KMS-11 (cell line): ENCODE results near the gene DNAH11.
"Not testable (repeated sequence)": the region's sequence is repeated elsewhere in the genome, so short reads cannot be mapped to it uniquely, and the experiment has no call there.

Experiments
- H2AFZ ChIP-seq: fragments of 200-600 bp; sonication (generic); 2 replicates; pipeline ENCODE4 v1.6.1; 2016; ENCODE audit warnings: antibody characterized with exemption, mixed run types, low read depth
- H3K27ac ChIP-seq: fragments of 200-600 bp; sonication (generic); 2 replicates; pipeline ENCODE4 v1.6.1; 2016; ENCODE audit warnings: mild to moderate bottlenecking, mixed run types
- H3K27me3 ChIP-seq: fragments of 200-600 bp; sonication (generic); 2 replicates; pipeline ENCODE4 v1.6.1; 2017; ENCODE audit warnings: mild to moderate bottlenecking, low read depth, mixed run types, moderate library complexity; ENCODE audit not compliant: insufficient read depth
- H3K36me3 ChIP-seq: fragments of 200-600 bp; sonication (generic); 2 replicates; pipeline ENCODE4 v1.6.1; 2017; ENCODE audit warnings: mild to moderate bottlenecking, mixed run types; ENCODE audit not compliant: insufficient read depth
- H3K4me1 ChIP-seq: fragments of 200-600 bp; sonication (generic); 2 replicates; pipeline ENCODE4 v1.6.1; 2016; ENCODE audit warnings: mild to moderate bottlenecking, low read depth, mixed run types; ENCODE audit not compliant: poor library complexity, severe bottlenecking
- H3K4me2 ChIP-seq: fragments of 200-600 bp; sonication (generic); 2 replicates; pipeline ENCODE4 v1.7.0; 2016; ENCODE audit warnings: mild to moderate bottlenecking, mixed run types
- H3K4me3 ChIP-seq: fragments of 200-600 bp; sonication (generic); IDR thresholded peaks from 2 replicates; pipeline ENCODE4 v1.6.1; 2017; ENCODE audit warnings: low read depth, low read length, mixed read lengths; ENCODE audit not compliant: insufficient read depth
- H3K79me2 ChIP-seq: fragments of 200-600 bp; sonication (generic); 2 replicates; pipeline ENCODE4 v1.6.1; 2016; ENCODE audit warnings: low read depth, mixed run types; ENCODE audit not compliant: insufficient read depth
- H3K9ac ChIP-seq: fragments of 200-600 bp; sonication (generic); 2 replicates; pipeline ENCODE4 v1.6.1; 2016; ENCODE audit warnings: mild to moderate bottlenecking, mixed run types
- H4K20me1 ChIP-seq: fragments of 200-600 bp; sonication (generic); 2 replicates; pipeline ENCODE4 v1.6.1; 2016; ENCODE audit warnings: mild to moderate bottlenecking, mixed run types; ENCODE audit not compliant: insufficient read depth
- TF ChIP-seq, protein P1 (sequence below): fragments of 200-600 bp; sonication (generic); conservative IDR thresholded peaks from 2 replicates; pipeline ENCODE4 v1.6.1; 2017; ENCODE audit warnings: low read depth, mild to moderate bottlenecking, antibody characterized with exemption, low read length, moderate library complexity, mixed read lengths

Gene DNAH11

DNA sequence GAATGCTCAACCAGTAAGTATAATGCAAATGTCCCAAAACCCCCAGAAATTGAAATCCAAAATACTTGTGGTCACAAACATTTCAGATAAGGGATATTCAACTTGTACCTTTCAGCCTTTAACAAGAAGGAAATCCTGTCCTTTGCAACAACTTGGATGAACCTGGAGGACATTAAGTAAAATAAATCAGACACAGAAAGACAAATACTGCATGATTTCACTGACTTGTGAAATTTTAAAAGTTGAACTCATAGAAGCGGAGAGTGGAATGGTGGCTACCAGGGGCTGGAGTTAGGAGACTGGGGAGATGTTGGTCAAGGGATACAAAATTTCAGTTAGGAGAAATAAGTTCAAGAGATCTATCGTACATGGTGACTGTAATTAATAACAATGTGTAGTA, 187.6 kb downstream of the DNAH11 start:
- Histone ChIP-seq H3K4me3 (no peak overlapping the region), H4K20me1 (no peaks in the 10 kb centered on the region), H3K4me2 (no peak overlapping the region), H3K79me2 (no peaks in the 10 kb centered on the region), H3K27ac (no peak overlapping the region), H3K4me1 (peaks cover 13% of the 10 kb centered on the region), H2AFZ (no peak overlapping the region), H3K27me3 (no peaks in the 10 kb centered on the region), H3K36me3 (no peaks in the 10 kb centered on the region), H3K9ac (no peak overlapping the region)
- TF ChIP-seq, protein P1, sequence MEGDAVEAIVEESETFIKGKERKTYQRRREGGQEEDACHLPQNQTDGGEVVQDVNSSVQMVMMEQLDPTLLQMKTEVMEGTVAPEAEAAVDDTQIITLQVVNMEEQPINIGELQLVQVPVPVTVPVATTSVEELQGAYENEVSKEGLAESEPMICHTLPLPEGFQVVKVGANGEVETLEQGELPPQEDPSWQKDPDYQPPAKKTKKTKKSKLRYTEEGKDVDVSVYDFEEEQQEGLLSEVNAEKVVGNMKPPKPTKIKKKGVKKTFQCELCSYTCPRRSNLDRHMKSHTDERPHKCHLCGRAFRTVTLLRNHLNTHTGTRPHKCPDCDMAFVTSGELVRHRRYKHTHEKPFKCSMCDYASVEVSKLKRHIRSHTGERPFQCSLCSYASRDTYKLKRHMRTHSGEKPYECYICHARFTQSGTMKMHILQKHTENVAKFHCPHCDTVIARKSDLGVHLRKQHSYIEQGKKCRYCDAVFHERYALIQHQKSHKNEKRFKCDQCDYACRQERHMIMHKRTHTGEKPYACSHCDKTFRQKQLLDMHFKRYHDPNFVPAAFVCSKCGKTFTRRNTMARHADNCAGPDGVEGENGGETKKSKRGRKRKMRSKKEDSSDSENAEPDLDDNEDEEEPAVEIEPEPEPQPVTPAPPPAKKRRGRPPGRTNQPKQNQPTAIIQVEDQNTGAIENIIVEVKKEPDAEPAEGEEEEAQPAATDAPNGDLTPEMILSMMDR, result no peak

DNA sequence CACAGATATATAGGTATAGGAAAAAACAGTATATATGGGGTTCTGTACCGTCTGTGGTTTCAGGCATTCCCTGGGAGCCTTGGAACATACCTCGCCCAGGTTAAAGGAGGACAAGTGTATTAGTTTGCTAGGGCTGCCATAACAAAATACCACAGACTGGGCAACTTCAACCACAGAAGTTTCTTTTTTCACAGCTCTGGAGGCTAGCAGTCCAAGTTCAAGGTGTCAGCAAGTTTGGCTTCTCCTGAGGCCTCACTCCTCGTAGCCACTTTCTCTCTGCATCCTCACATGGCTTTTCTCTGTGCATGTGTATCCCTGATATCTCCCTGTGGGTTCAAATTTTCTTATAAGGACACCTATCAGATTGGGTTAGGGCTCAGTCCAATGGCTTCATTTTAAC, 189.1 kb downstream of the DNAH11 start:
- no peak overlapping the region for H2AFZ ChIP-seq
- H3K27me3 ChIP-seq, result no peaks in the 10 kb centered on the region
- peaks cover 13% of the 10 kb centered on the region for H3K4me1 ChIP-seq
- H3K4me3 ChIP-seq, result no peak overlapping the region
- no peak overlapping the region for H3K27ac ChIP-seq
- H3K4me2 ChIP-seq, result no peak overlapping the region
- no peaks in the 10 kb centered on the region for H4K20me1 ChIP-seq
- no peak overlapping the region for H3K9ac ChIP-seq
- TF ChIP-seq, protein P1, result no peak
- no peaks in the 10 kb centered on the region for H3K79me2 ChIP-seq
- H3K36me3 ChIP-seq, result no peaks in the 10 kb centered on the region

DNA sequence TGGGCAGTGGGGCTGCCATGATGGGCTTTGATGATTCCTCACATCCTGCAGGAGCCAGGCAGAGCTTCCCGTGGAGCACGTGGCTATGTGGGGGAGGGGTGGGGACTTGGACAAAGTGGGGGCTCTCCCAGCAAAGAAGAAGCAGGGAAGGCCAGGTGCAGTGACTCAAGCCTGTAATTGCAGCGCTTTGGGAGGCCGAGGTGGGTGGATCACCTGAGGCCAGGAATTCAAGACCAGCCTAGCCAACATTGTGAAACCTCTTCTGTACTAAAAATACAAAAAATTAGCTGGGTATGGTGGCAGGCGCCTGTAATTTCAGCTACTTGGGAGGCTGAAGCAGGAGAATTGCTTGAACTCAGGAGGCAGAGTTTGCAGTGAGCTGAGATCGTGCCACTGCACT, 190.1 kb downstream of the DNAH11 start:
- not testable (repeated sequence) for H3K36me3 ChIP-seq, H2AFZ ChIP-seq, H3K27ac ChIP-seq, H3K79me2 ChIP-seq, H3K27me3 ChIP-seq, H4K20me1 ChIP-seq, H3K4me3 ChIP-seq, H3K4me2 ChIP-seq, H3K9ac ChIP-seq
- peaks cover 13% of the 10 kb centered on the region for H3K4me1 ChIP-seq

DNA sequence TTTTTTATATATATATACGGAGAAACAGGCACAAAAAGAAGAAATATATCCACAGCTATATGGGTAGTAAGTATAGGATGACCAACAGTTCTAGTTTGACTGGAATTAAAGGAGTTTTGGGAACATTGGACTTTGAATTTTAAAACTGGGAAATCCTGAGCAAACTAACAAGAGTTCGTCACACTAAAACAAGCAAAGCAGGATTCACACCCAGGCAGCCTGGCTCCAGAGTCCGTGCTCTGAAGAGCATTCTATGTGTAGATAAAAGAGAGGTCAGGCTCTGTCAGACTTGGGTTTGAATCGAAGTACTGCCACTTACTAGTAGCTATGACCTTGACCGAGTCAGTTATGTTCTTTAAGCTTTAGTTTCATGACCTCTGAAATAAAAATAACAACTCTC, 191.0 kb downstream of the DNAH11 start:
- Histone ChIP-seq H3K27me3 (no peaks in the 10 kb centered on the region), H3K4me3 (no peak overlapping the region)

DNA sequence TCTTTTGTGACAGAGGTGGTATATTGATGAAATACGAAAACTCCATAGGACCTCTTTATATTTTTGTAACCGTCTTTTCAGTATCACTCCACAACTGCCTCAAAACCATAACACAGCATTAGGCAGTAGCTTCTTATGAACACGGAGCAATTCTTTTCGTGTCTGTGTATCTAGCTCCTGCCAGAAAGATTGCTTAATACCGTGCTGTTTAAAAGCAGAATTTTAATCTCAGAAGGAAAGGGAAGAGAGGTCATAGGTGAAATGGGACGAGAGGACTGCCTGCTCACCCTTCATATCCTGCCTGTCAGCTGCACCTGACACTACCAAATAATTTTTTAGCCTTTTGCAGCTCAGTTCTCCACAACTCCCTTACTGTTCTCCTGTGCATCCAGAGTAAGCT, 200.7 kb downstream of the DNAH11 start:
- TF ChIP-seq, protein P1, result no peak
- Histone ChIP-seq H4K20me1 (no peaks in the 10 kb centered on the region), H3K27me3 (no peaks in the 10 kb centered on the region)

More for the DNA sequence above, 191.0 kb downstream of the DNAH11 start:
- no peak overlapping the region for H3K4me2 ChIP-seq
- H2AFZ ChIP-seq, result no peak overlapping the region
- no peak overlapping the region for H3K9ac ChIP-seq
- TF ChIP-seq, protein P1, result no peak
- H3K27ac ChIP-seq, result no peak overlapping the region
- peaks cover 13% of the 10 kb centered on the region for H3K4me1 ChIP-seq
- no peaks in the 10 kb centered on the region for H4K20me1 ChIP-seq
- H3K36me3 ChIP-seq, result no peaks in the 10 kb centered on the region
- no peaks in the 10 kb centered on the region for H3K79me2 ChIP-seq

More for the DNA sequence above, 200.7 kb downstream of the DNAH11 start:
- Histone ChIP-seq H3K36me3 (no peaks in the 10 kb centered on the region), H3K27ac (no peak overlapping the region), H3K4me2 (no peak overlapping the region), H3K4me1 (no peaks in the 10 kb centered on the region), H3K79me2 (no peaks in the 10 kb centered on the region), H3K9ac (no peak overlapping the region), H2AFZ (no peak overlapping the region), H3K4me3 (no peak overlapping the region)
